ENCODE data around the gene NTRK1. TPM values are rescaled to one million over a fixed set of nuclear protein-coding genes. Genes with fewer than 3 reads are reported as not detected.

Gene NTRK1
- total and polyA plus RNA-seq, 2 donors (not counting 1 experiment from before 2014, with no cell fraction given), result not detected

GRCh38 chr1:156856282-156856785 is 4.3 kb upstream of the NTRK1 start:
- Histone ChIP-seq H3K36me3 (replicated peaks in 1 of 2; ENCODE audit: control extremely low read depth in 1 of 2, control insufficient read depth in 1 of 2, extremely low read depth in 1 of 2, insufficient read depth in 2 of 2, low read length in 1 of 2) (no peaks in the 10 kb centered on the region), H3K4me2 (replicated peaks; ENCODE audit: low read depth, low read length, poor library complexity, severe bottlenecking) (no peak overlapping the region), H3K79me2 (ENCODE audit: control insufficient read depth, insufficient read depth, low read length) (no peaks in the 10 kb centered on the region), H2AFZ (ENCODE audit: insufficient read depth, low read depth, low read length, poor library complexity, severe bottlenecking) (no peak overlapping the region), H4K20me1 (ENCODE audit: control insufficient read depth, insufficient read depth, low read length, poor library complexity, severe bottlenecking) (no peaks in the 10 kb centered on the region), H3K27ac (ENCODE audit: low read length in 2 of 2) (no peak overlapping the region), H3K9me3 (ENCODE audit: control extremely low read depth in 1 of 3, control insufficient read depth in 2 of 3, insufficient read depth in 1 of 3, low read length in 2 of 3) (peaks cover 0 to 3% (median 0%) of the 10 kb centered on the region in 3 donors), H3K9ac (ENCODE audit: low read length) (no peak overlapping the region), H3K4me1 (ENCODE audit: control insufficient read depth in 2 of 2, insufficient read depth in 2 of 2, low read length in 2 of 2) (peaks cover 21 to 22% of the 10 kb centered on the region in 2 donors), H3K4me3 (ENCODE audit: control extremely low read depth in 1 of 5, extremely low read depth in 1 of 5, insufficient read depth in 1 of 5, low read depth in 2 of 5, low read length in 4 of 5) (no peak overlapping the region), H3K27me3 (replicated peaks in 1 of 4; ENCODE audit: control extremely low read depth in 1 of 4, control insufficient read depth in 3 of 4, insufficient read depth in 4 of 4, low read length in 3 of 4) (peaks cover 0 to 47% (median 17%) of the 10 kb centered on the region in 4 experiments)
- ATAC-seq (ENCODE audit: low read depth) (no peak), DNase-seq (no peak)
- ChIA-PET CTCF (interaction anchor here (1.4 to 2.8 kb wide), 2 partner anchors 11 to 166 kb away, joined by 3 to 12 read pairs; no protein-coding TSS in a partner anchor), POLR2A (no interaction called here)
- H3K4me1 Mint-ChIP-seq, result peaks cover 15% of the 10 kb centered on the region
- TF ChIP-seq CTCF (IDR thresholded peaks at IDR 0.05) (no peak), EZH2 (IDR thresholded peaks at IDR 0.05; ENCODE audit: borderline replicate concordance, insufficient read depth, low read depth, low read length, poor library complexity, severe bottlenecking) (no peak)
- intact Hi-C loops (cut with micrococcal nuclease), result no loop called here
- no peak overlapping the region for H3K27ac Mint-ChIP-seq
- H3K9me3 Mint-ChIP-seq (ENCODE audit: insufficient read depth), result no peaks in the 10 kb centered on the region
- no peak overlapping the region for H3K4me3 Mint-ChIP-seq
- 75% methylated on average over 2 of the region's 3 CpGs for WGBS (ENCODE audit: insufficient coverage)
- H3K27me3 Mint-ChIP-seq, result peaks cover 61% of the 10 kb centered on the region

DNA sequence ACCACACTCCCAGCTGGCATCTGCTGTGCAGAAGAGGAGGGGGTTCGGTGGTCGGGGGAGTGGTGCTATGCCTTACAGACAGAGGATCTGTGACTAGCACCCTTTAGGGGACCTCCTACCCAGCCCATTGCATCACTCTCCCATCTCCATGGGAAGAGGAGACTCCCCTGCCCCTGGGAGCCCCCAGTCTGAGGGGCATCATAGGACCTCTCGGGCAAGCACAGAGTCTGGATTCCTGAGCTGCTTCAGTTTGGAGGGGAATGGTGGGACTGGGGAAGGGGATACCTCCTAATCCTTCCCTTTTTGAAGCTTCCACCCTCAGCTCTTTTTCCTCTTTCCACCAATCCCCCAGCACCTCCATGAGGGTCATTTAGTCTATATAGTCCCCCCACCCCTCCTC is 3.1 kb upstream of the NTRK1 start:
- no peak overlapping the region for H3K4me3 Mint-ChIP-seq
- H3K9me3 Mint-ChIP-seq (ENCODE audit: insufficient read depth), result no peaks in the 10 kb centered on the region
- Histone ChIP-seq H3K4me2 (replicated peaks; ENCODE audit: low read depth, low read length, poor library complexity, severe bottlenecking) (no peak overlapping the region), H2AFZ (ENCODE audit: insufficient read depth, low read depth, low read length, poor library complexity, severe bottlenecking) (no peak overlapping the region), H3K36me3 (replicated peaks in 1 of 2; ENCODE audit: control extremely low read depth in 1 of 2, control insufficient read depth in 1 of 2, extremely low read depth in 1 of 2, insufficient read depth in 2 of 2, low read length in 1 of 2) (no peaks in the 10 kb centered on the region), H3K27ac (ENCODE audit: low read length in 2 of 2) (no peak overlapping the region), H3K79me2 (ENCODE audit: control insufficient read depth, insufficient read depth, low read length) (no peaks in the 10 kb centered on the region), H3K4me1 (ENCODE audit: control insufficient read depth in 2 of 2, insufficient read depth in 2 of 2, low read length in 2 of 2) (peaks cover 23 to 30% of the 10 kb centered on the region in 2 donors), H3K9me3 (ENCODE audit: control extremely low read depth in 1 of 3, control insufficient read depth in 2 of 3, insufficient read depth in 1 of 3, low read length in 2 of 3) (peaks cover 0 to 3% (median 0%) of the 10 kb centered on the region in 3 donors), H3K4me3 (ENCODE audit: control extremely low read depth in 1 of 5, extremely low read depth in 1 of 5, insufficient read depth in 1 of 5, low read depth in 2 of 5, low read length in 4 of 5) (no peak overlapping the region), H3K27me3 (replicated peaks in 1 of 4; ENCODE audit: control extremely low read depth in 1 of 4, control insufficient read depth in 3 of 4, insufficient read depth in 4 of 4, low read length in 3 of 4) (peaks cover 0 to 59% (median 28%) of the 10 kb centered on the region in 4 experiments), H3K9ac (ENCODE audit: low read length) (no peak overlapping the region), H4K20me1 (ENCODE audit: control insufficient read depth, insufficient read depth, low read length, poor library complexity, severe bottlenecking) (no peaks in the 10 kb centered on the region)
- TF ChIP-seq CTCF (IDR thresholded peaks at IDR 0.05) (no peak), EZH2 (IDR thresholded peaks at IDR 0.05; ENCODE audit: borderline replicate concordance, insufficient read depth, low read depth, low read length, poor library complexity, severe bottlenecking) (no peak)
- DNase-seq, result no peak
- ChIA-PET CTCF (interaction anchor here (0.6 to 2.8 kb wide), 4 partner anchors 19 to 167 kb away, joined by 3 to 12 read pairs (median 5); no protein-coding TSS in a partner anchor), POLR2A (no interaction called here)
- H3K27me3 Mint-ChIP-seq, result peaks cover 66% of the 10 kb centered on the region
- H3K27ac Mint-ChIP-seq, result no peak overlapping the region
- ATAC-seq (ENCODE audit: low read depth), result no peak
- no CpG with 5 or more reads among the region's 3 CpGs for WGBS (ENCODE audit: insufficient coverage)
- intact Hi-C loops (cut with micrococcal nuclease), result no loop called here
- peaks cover 18% of the 10 kb centered on the region for H3K4me1 Mint-ChIP-seq

Data from B cell (primary cell).